ENCODE results near the gene CC2D2B.

The CC2D2B gene

DNA sequence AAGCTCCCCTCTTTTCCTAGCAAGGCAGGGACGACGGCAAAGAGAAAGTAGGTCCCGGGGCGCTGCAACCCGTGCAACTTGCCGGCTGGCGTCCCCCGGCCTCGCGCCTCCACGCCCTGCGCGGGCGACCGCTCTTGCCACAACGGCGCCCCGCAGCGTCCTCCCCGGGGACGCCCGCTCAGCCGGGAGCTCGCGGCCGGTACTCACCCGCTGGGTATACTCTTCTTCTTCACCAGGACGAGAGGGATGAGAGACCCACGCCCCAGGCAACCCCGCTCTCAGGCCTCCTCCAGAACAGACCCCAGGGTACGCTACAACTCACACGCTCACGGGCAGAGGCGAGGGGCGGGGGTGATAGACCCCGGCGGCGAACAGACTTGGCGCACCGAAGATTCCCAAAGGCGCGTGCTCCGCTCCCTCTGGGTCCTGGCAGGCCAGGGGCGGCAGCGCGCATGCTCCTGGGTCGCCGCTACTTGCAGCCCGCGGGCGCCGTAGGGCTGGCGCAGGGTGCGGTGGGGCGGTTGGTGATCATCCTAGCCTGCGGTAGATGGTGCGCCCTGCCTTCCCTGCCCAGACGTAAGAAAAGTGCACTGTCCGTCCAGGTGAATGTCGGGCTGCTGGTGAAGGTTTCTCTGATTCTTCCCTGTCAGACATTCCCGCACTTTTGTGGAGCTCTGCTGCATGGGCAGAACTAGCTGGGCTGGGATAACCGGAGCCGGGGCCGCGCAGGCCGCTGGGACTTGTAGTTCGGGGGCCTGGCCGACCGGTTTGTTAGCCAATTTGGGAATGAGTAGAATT lies at the start of gene CC2D2B:
Gene CC2D2B (plus strand): TSS at position 520 of the 798 bp plus-strand sequence. CDS start 3,349 bp downstream, outside the sequence.
- DNase-seq (ENCODE audit: extremely low read depth, insufficient read length) = peak; percentile 85
- Histone ChIP-seq H3K4me3 (replicated peaks; ENCODE audit: low read depth, low read length) (peak within 1 kb of the TSS; percentile 87), H3K27me3 (replicated peaks; ENCODE audit: control insufficient read depth, insufficient read depth, low read length) (no peaks in the 10 kb centered on the region), H3K36me3 (ENCODE audit: control insufficient read depth, insufficient read depth, low read length) (no peaks in the 10 kb centered on the region)
- TF ChIP-seq CTCF (IDR thresholded peaks at IDR 0.05; ENCODE audit: insufficient read depth, low read length, poor library complexity, severe bottlenecking) = peak; percentile 13

GRCh38 chr10:95860166-95860940 lies 47.4 kb upstream of the CC2D2B start:
- TF ChIP-seq CTCF (IDR thresholded peaks at IDR 0.05; ENCODE audit: insufficient read depth, low read length, poor library complexity, severe bottlenecking) = no peak
- DNase-seq (ENCODE audit: extremely low read depth, insufficient read length) = no peak
- Histone ChIP-seq H3K4me3 (replicated peaks; ENCODE audit: low read depth, low read length) (no peak overlapping the region), H3K27me3 (replicated peaks; ENCODE audit: control insufficient read depth, insufficient read depth, low read length) (no peaks in the 10 kb centered on the region), H3K36me3 (ENCODE audit: control insufficient read depth, insufficient read depth, low read length) (peaks cover 39% of the 10 kb centered on the region)

DNA sequence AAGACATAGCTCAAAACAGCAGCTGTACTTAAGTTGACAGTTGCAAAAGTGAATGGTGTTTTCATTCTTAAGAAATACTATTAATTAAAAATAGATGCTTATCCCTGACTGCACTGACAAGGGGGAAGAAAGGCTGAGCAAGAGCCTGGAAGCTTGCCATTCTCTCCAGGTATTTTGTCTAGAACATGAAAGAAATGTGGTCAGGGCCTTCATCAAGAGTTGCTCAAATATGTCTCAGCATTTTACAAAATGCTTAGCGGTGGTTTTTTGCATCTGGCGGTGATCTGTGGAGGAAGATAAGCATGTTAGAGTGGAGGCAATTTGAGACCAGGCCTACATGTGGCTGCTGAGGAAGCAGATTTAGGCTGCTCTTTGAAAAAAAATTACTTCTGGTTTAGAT lies 46.4 kb upstream of the CC2D2B start:
- no peak for DNase-seq (ENCODE audit: extremely low read depth, insufficient read length)
- peaks cover 46% of the 10 kb centered on the region for H3K36me3 ChIP-seq (ENCODE audit: control insufficient read depth, insufficient read depth, low read length)
- H3K27me3 ChIP-seq (replicated peaks; ENCODE audit: control insufficient read depth, insufficient read depth, low read length) = no peaks in the 10 kb centered on the region
- no peak overlapping the region for H3K4me3 ChIP-seq (replicated peaks; ENCODE audit: low read depth, low read length)
- TF ChIP-seq CTCF (IDR thresholded peaks at IDR 0.05; ENCODE audit: insufficient read depth, low read length, poor library complexity, severe bottlenecking) = no peak

GRCh38 chr10:95864906-95865813 lies 42.6 kb upstream of the CC2D2B start:
- H3K27me3 ChIP-seq (replicated peaks; ENCODE audit: control insufficient read depth, insufficient read depth, low read length) = no peaks in the 10 kb centered on the region
- no peak overlapping the region for H3K4me3 ChIP-seq (replicated peaks; ENCODE audit: low read depth, low read length)
- no peak for DNase-seq (ENCODE audit: extremely low read depth, insufficient read length)
- H3K36me3 ChIP-seq (ENCODE audit: control insufficient read depth, insufficient read depth, low read length) = peaks cover 47% of the 10 kb centered on the region
- TF ChIP-seq CTCF (IDR thresholded peaks at IDR 0.05; ENCODE audit: insufficient read depth, low read length, poor library complexity, severe bottlenecking) = peak; percentile 80

DNA sequence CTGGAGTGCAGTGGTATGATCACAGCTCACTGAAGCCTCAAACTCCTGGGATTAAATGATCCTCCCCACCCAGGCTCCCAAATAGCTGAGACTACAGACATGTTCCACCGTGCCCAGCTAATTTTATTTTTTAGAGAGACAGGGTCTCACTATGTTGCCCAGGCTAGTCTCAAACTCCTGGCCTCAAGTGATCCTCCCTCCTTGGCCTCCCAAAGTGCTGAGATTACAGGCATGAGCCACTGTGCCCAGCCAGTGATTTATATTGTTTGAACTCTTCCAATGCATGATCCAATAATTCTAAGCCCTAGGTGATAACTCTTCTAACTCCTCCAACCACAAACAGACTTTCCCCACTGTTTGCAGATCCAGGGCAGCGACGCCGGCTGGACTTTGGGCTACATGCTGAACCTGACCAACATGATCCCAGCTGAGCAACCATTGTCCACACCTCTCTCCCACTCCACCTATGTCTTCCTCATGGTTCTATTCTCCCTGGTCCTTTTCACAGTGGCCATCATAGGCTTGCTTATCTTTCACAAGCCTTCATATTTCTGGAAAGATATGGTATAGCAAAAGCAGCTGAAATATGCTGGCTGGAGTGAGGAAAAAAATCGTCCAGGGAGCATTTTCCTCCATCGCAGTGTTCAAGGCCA lies 41.8 kb upstream of the CC2D2B start:
- no peak for DNase-seq (ENCODE audit: extremely low read depth, insufficient read length)
- TF ChIP-seq CTCF (IDR thresholded peaks at IDR 0.05; ENCODE audit: insufficient read depth, low read length, poor library complexity, severe bottlenecking) = no peak
- H3K4me3 ChIP-seq (replicated peaks; ENCODE audit: low read depth, low read length) = no peak overlapping the region
- no peaks in the 10 kb centered on the region for H3K27me3 ChIP-seq (replicated peaks; ENCODE audit: control insufficient read depth, insufficient read depth, low read length)
- H3K36me3 ChIP-seq (ENCODE audit: control insufficient read depth, insufficient read depth, low read length) = peaks cover 40% of the 10 kb centered on the region

All from GM06990 (cell line).